HCT116 (cell line): ENCODE results near the gene TF. TPM values are rescaled to one million over a fixed set of nuclear protein-coding genes. Genes with fewer than 3 reads are reported as not detected.

Experiments
- ATAC-seq: fragments of 200-7000 bp; cut with Tn5 transposase; 2 replicates; pipeline ENCODE4 v1.9.1; 2020; ENCODE audit warnings: mild to moderate bottlenecking, moderate library complexity
- BruUV-seq: library from RNA; stranded (reverse); fragments of 400-500 nt; replicated peaks from 2 replicates; lab custom pipeline; 2021; lab: Mats Ljungman, UMichigan
- CTCF ChIA-PET: fragments of 300-600 bp; sonication (Branson Sonifier 250); formaldehyde crosslinking; loops from one replicate; lab custom pipeline; 2021; ENCODE audit warnings: antibody characterized with exemption; lab: Charles Lee
- POLR2A ChIA-PET: fragments of 300-600, 350-600 bp; sonication (Branson Sonifier 250); formaldehyde crosslinking; loops from one replicate; lab custom pipeline; 2021; ENCODE audit warnings: antibody characterized with exemption; lab: Charles Lee
- RAD21 ChIA-PET, 2 experiments: fragments of 300-600 bp; sonication (Branson Sonifier 250); formaldehyde crosslinking; loops; one replicate each; lab custom pipeline; 2023; ENCODE audit warnings: low total read pairs in 2 of 2; ENCODE audit not compliant: uncharacterized antibody in 2 of 2, unreplicated experiment in 2 of 2, low non-redundant PET in 1 of 2; lab: Charles Lee
- DNase-seq: peaks from one replicate; pipeline ENCODE4 v3.0.0-alpha.2; 2010; ENCODE audit warnings: low read depth, low spot score
- H2AFZ ChIP-seq: fragments of 200-600 bp; shearing (Covaris generic), sonication (generic); 2 replicates; pipeline ENCODE4 v1.6.1; 2017; ENCODE audit warnings: low read depth, mixed run types, mixed read lengths, antibody characterized with exemption, low read length; ENCODE audit not compliant: poor library complexity, severe bottlenecking
- H3K27ac ChIP-seq: 2 replicates; pipeline ENCODE4 v1.5.1; 2012; ENCODE audit warnings: low read depth, low read length
- H3K27me3 ChIP-seq: fragments of 200-600 bp; sonication (generic); 2 replicates; pipeline ENCODE4 v1.6.1; 2016; ENCODE audit warnings: mixed run types, low read length, mixed read lengths; ENCODE audit not compliant: insufficient read depth
- H3K36me3 ChIP-seq, 2 experiments: fragments of 200-500 bp in 1 of 2; fragments of 200-600 bp in 1 of 2; sonication (Bioruptor generic) in 1 of 2; sonication (generic) in 1 of 2; 2 replicates each; pipeline versions ENCODE4 v1.5.1 to v1.6.1; 2014 to 2016; ENCODE audit warnings: low read length in 2 of 2, inconsistent platforms in 1 of 2, mixed read lengths in 1 of 2, mixed run types in 1 of 2; ENCODE audit not compliant: insufficient read depth in 2 of 2, control insufficient read depth in 1 of 2
- H3K4me1 ChIP-seq, 2 experiments: fragments of 200-600 bp in 1 of 2; sonication (generic) in 1 of 2; 2 replicates each; pipeline versions ENCODE4 v1.5.1 to v1.6.1; 2012 to 2017; ENCODE audit warnings: low read length in 2 of 2, inconsistent platforms in 1 of 2, mild to moderate bottlenecking in 1 of 2, mixed read lengths in 1 of 2, mixed run types in 1 of 2, moderate library complexity in 1 of 2; ENCODE audit not compliant: insufficient read depth in 2 of 2, control insufficient read depth in 1 of 2
- H3K4me2 ChIP-seq: fragments of 200-600 bp; sonication (generic); 2 replicates; pipeline ENCODE4 v1.6.1; 2017; ENCODE audit warnings: mixed run types, low read length, mixed read lengths
- H3K4me3 ChIP-seq, 2 experiments: fragments of 200-600 bp in 1 of 2; sonication (generic) in 1 of 2; replicated peaks in 1 of 2; 2 replicates each; pipeline ENCODE4 v1.5.1; 2011 to 2016; ENCODE audit warnings: low read length in 2 of 2, control low read depth in 1 of 2, low read depth in 1 of 2, mild to moderate bottlenecking in 1 of 2, mixed read lengths in 1 of 2, mixed run types in 1 of 2
- H3K79me2 ChIP-seq: fragments of 200-600 bp; sonication (generic); 2 replicates; pipeline ENCODE4 v1.6.1; 2017; ENCODE audit warnings: mild to moderate bottlenecking, mixed run types, low read length, moderate library complexity, mixed read lengths; ENCODE audit not compliant: insufficient read depth
- H3K9ac ChIP-seq: fragments of 200-600 bp; sonication (generic); 2 replicates; pipeline ENCODE4 v1.6.1; 2016; ENCODE audit warnings: low read length, mixed read lengths
- H3K9me2 ChIP-seq: fragments of 200-600 bp; sonication (generic), shearing (Covaris generic); 2 replicates; pipeline ENCODE4 v1.6.1; 2017; ENCODE audit warnings: mixed run types, mild to moderate bottlenecking, moderate library complexity; ENCODE audit not compliant: insufficient read depth
- H3K9me3 ChIP-seq, 2 experiments: fragments of 200-500 bp in 1 of 2; fragments of 200-600 bp in 1 of 2; sonication (Bioruptor generic) in 1 of 2; sonication (generic) in 1 of 2; 2 replicates each; pipeline ENCODE4 v1.6.1; 2014 to 2017; ENCODE audit warnings: low read length in 2 of 2, mixed read lengths in 2 of 2, inconsistent platforms in 1 of 2, low read depth in 1 of 2, mild to moderate bottlenecking in 1 of 2, mixed run types in 1 of 2, moderate library complexity in 1 of 2; ENCODE audit not compliant: control insufficient read depth in 1 of 2, insufficient read depth in 1 of 2
- H4K20me1 ChIP-seq: fragments of 200-600 bp; sonication (generic), shearing (Covaris generic); 2 replicates; pipeline ENCODE4 v1.6.1; 2017; ENCODE audit warnings: mixed run types, mild to moderate bottlenecking, moderate library complexity; ENCODE audit not compliant: insufficient read depth
- CBX3 ChIP-seq: IDR thresholded peaks from 2 replicates; pipeline ENCODE4 v1.6.1; 2012; ENCODE audit warnings: low read depth
- EZH2phosphoT487 ChIP-seq: fragments of 200-600 bp; IDR thresholded peaks from 2 replicates; pipeline ENCODE4 v1.6.1; 2018; ENCODE audit warnings: antibody characterized with exemption, borderline replicate concordance
- SP1 ChIP-seq: IDR thresholded peaks from 2 replicates; pipeline ENCODE4 v1.6.1; 2012; ENCODE audit warnings: low read depth
- SRF ChIP-seq: IDR thresholded peaks from 2 replicates; pipeline ENCODE4 v1.6.1; 2012; ENCODE audit warnings: low read depth
- TCF7L2 ChIP-seq: IDR thresholded peaks from 2 replicates; pipeline ENCODE4 v1.7.0; 2011; ENCODE audit warnings: borderline replicate concordance, inconsistent platforms; ENCODE audit not compliant: insufficient read depth, insufficient read length; ENCODE audit errors: extremely low read depth
- ZBTB33 ChIP-seq: IDR thresholded peaks from 2 replicates; pipeline ENCODE4 v1.6.1; 2011; ENCODE audit warnings: mild to moderate bottlenecking, low read length, moderate library complexity; ENCODE audit not compliant: insufficient replicate concordance; ENCODE audit errors: extremely low read depth
- intact Hi-C: fragments of 100-400 bp; cut with micrococcal nuclease; formaldehyde crosslinking; loops from 2 replicates; pipeline ENCODE4 v1.10.0; 2022
- total RNA-seq: library from RNA; stranded (reverse); gene quantifications from one replicate; pipeline ENCODE4 v1.2.1, GENCODE V29; 2021; ENCODE audit not compliant: unreplicated experiment

Gene TF
- total RNA-seq, 1 experiment from 2014 or later = 10.4 TPM

GRCh38 chr3:133734305-133734704 lies 11.9 kb upstream of the TF start:
- Histone ChIP-seq H3K9me3 (peaks cover 0 to 3% of the 10 kb centered on the region in 2 experiments; a peak in 1 of 4 replicates), H3K9me2 (no peaks in the 10 kb centered on the region), H3K9ac (no peak overlapping the region), H3K4me2 (no peak overlapping the region), H3K79me2 (no peaks in the 10 kb centered on the region), H2AFZ (no peak overlapping the region), H3K27me3 (no peaks in the 10 kb centered on the region), H4K20me1 (no peaks in the 10 kb centered on the region), H3K27ac (no peak overlapping the region), H3K36me3 (no peaks in the 10 kb centered on the region), H3K4me3 (no peak overlapping the region), H3K4me1 (no peaks in the 10 kb centered on the region)
- no peak for ATAC-seq
- DNase-seq = no peak
- TF ChIP-seq CBX3 (no peak), ZBTB33 (no peak)
- ChIA-PET POLR2A (no interaction called here), CTCF (no interaction called here), RAD21 (no interaction called here)
- intact Hi-C loops = no loop called here
- BruUV-seq = no TSS peak

GRCh38 chr3:133742351-133743091 lies 3.7 kb upstream of the TF start:
- CTCF ChIA-PET = no interaction called here

More at GRCh38 chr3:133742351-133743091, 3.7 kb upstream of the TF start:
- H3K27ac ChIP-seq = no peak overlapping the region
- intact Hi-C loops = no loop called here
- DNase-seq (peak; percentile 3), ATAC-seq (peak; percentile 55)
- POLR2A ChIA-PET = no interaction called here
- no peaks in the 10 kb centered on the region for H3K9me3 ChIP-seq
- peaks cover 4 to 13% of the 10 kb centered on the region in 2 experiments; a peak in 3 of 4 replicates for H3K4me1 ChIP-seq
- no peaks in the 10 kb centered on the region for H4K20me1 ChIP-seq
- BruUV-seq = no TSS peak
- no peak for TF ChIP-seq TCF7L2
- TF ChIP-seq CBX3 = no peak
- TF ChIP-seq SRF = no peak
- TF ChIP-seq EZH2phosphoT487 = no peak
- peak; percentile 38; the same call in 1 of the 2 replicates for TF ChIP-seq SP1
- H3K36me3 ChIP-seq = no peaks in the 10 kb centered on the region
- H3K4me3 ChIP-seq = no peak overlapping the region
- peak overlapping the region; percentile 36 for H3K4me2 ChIP-seq
- RAD21 ChIA-PET = no interaction called here
- no peak overlapping the region for H3K9ac ChIP-seq
- H3K79me2 ChIP-seq = no peaks in the 10 kb centered on the region
- no peaks in the 10 kb centered on the region for H3K27me3 ChIP-seq
- no peak overlapping the region for H2AFZ ChIP-seq
- no peaks in the 10 kb centered on the region for H3K9me2 ChIP-seq
